Measurements from ENCODE around the gene GEMIN5.
A peak's percentile ranks its signal among the peaks of the same experiment; 100 is the strongest.
"Not testable (repeated sequence)": the region's sequence is repeated elsewhere in the genome, so short reads cannot be mapped to it uniquely, and the experiment has no call there.

Gene GEMIN5

GRCh38 chr5:154937718-154938466 is at the start of gene GEMIN5:
TSS of gene GEMIN5 (minus strand) at chr5:154938211. CDS start at chr5:154938133, 78 bp downstream.
- H3K79me2 ChIP-seq = peaks cover 13% of the 10 kb centered on the region
- H3K36me3 ChIP-seq (ENCODE audit: control insufficient read depth, insufficient read depth, low read length) = no peaks in the 10 kb centered on the region
- TF ChIP-seq, protein P1, sequence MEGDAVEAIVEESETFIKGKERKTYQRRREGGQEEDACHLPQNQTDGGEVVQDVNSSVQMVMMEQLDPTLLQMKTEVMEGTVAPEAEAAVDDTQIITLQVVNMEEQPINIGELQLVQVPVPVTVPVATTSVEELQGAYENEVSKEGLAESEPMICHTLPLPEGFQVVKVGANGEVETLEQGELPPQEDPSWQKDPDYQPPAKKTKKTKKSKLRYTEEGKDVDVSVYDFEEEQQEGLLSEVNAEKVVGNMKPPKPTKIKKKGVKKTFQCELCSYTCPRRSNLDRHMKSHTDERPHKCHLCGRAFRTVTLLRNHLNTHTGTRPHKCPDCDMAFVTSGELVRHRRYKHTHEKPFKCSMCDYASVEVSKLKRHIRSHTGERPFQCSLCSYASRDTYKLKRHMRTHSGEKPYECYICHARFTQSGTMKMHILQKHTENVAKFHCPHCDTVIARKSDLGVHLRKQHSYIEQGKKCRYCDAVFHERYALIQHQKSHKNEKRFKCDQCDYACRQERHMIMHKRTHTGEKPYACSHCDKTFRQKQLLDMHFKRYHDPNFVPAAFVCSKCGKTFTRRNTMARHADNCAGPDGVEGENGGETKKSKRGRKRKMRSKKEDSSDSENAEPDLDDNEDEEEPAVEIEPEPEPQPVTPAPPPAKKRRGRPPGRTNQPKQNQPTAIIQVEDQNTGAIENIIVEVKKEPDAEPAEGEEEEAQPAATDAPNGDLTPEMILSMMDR (IDR thresholded peaks at IDR 0.05) = no peak
- H3K4me2 ChIP-seq (ENCODE audit: low read length) = peak within 1 kb of the TSS; percentile 75
- peak within 1 kb of the TSS; percentile 100 for H2AFZ ChIP-seq
- H3K9me3 ChIP-seq (ENCODE audit: control insufficient read depth, low read length) = no peaks in the 10 kb centered on the region
- peak within 1 kb of the TSS; percentile 82 for H3K4me3 ChIP-seq (ENCODE audit: low read depth, low read length)
- H3K4me1 ChIP-seq = peaks cover 4% of the 10 kb centered on the region
- H3K9ac ChIP-seq = no peak within 1 kb of the TSS
- H3K27ac ChIP-seq = peak within 1 kb of the TSS; percentile 53
- no peaks in the 10 kb centered on the region for H3K27me3 ChIP-seq (ENCODE audit: control insufficient read depth, insufficient read depth, low read length)

GRCh38 chr5:154986151-154986550 is 48.1 kb upstream of the GEMIN5 start:
- Histone ChIP-seq H3K4me1 (no peaks in the 10 kb centered on the region), H3K9me3 (ENCODE audit: control insufficient read depth, low read length) (no peaks in the 10 kb centered on the region), H2AFZ (no peak overlapping the region), H3K79me2 (no peaks in the 10 kb centered on the region), H3K4me2 (ENCODE audit: low read length) (no peak overlapping the region), H3K9ac (no peak overlapping the region), H3K27ac (no peak overlapping the region), H3K27me3 (ENCODE audit: control insufficient read depth, insufficient read depth, low read length) (no peaks in the 10 kb centered on the region), H3K36me3 (ENCODE audit: control insufficient read depth, insufficient read depth, low read length) (no peaks in the 10 kb centered on the region), H3K4me3 (ENCODE audit: low read depth, low read length) (no peak overlapping the region)
- TF ChIP-seq, protein P1 (IDR thresholded peaks at IDR 0.05) = no peak

- Histone ChIP-seq H3K4me3 (ENCODE audit: low read depth, low read length) (no peak overlapping the region), H3K9ac (no peak overlapping the region), H3K9me3 (ENCODE audit: control insufficient read depth, low read length) (no peaks in the 10 kb centered on the region), H3K27ac (no peak overlapping the region), H3K79me2 (no peaks in the 10 kb centered on the region), H3K36me3 (ENCODE audit: control insufficient read depth, insufficient read depth, low read length) (no peaks in the 10 kb centered on the region), H3K4me1 (no peaks in the 10 kb centered on the region), H3K4me2 (ENCODE audit: low read length) (no peak overlapping the region), H3K27me3 (ENCODE audit: control insufficient read depth, insufficient read depth, low read length) (no peaks in the 10 kb centered on the region), H2AFZ (no peak overlapping the region)
- TF ChIP-seq, protein P1 (IDR thresholded peaks at IDR 0.05) = no peak
These were observed 47.0 kb upstream of the GEMIN5 start for GRCh38 chr5:154984946-154985516.

DNA sequence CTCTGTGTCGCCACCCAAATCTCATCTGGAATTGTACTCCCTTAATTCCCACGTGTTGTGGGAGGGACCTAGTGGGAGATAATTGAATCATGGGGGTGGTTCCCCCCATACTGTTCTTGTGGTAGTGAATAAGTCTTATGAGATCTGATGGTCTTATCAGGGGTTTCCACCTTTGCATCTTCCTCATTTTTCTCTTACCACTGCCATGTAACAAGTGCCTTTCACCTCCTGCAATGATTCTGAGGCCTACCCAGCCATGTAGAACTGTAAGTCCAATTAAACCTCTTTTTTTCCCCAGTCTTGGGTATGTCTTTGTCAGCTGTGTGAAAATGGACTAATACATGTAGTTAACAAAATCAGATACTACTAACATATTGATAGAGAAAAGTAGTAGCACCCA is 40.3 kb upstream of the GEMIN5 start:
- not testable (repeated sequence) for H3K27me3 ChIP-seq (ENCODE audit: control insufficient read depth, insufficient read depth, low read length); H3K4me2 ChIP-seq (ENCODE audit: low read length); H3K4me1 ChIP-seq; H3K27ac ChIP-seq; H3K9ac ChIP-seq; H3K4me3 ChIP-seq (ENCODE audit: low read depth, low read length); H3K9me3 ChIP-seq (ENCODE audit: control insufficient read depth, low read length); H3K36me3 ChIP-seq (ENCODE audit: control insufficient read depth, insufficient read depth, low read length); H2AFZ ChIP-seq; H3K79me2 ChIP-seq

GRCh38 chr5:154977409-154977808 is 39.4 kb upstream of the GEMIN5 start:
- H3K4me2 ChIP-seq (ENCODE audit: low read length) = no peak overlapping the region
- H3K9me3 ChIP-seq (ENCODE audit: control insufficient read depth, low read length) = no peaks in the 10 kb centered on the region
- no peaks in the 10 kb centered on the region for H3K27me3 ChIP-seq (ENCODE audit: control insufficient read depth, insufficient read depth, low read length)

DNA sequence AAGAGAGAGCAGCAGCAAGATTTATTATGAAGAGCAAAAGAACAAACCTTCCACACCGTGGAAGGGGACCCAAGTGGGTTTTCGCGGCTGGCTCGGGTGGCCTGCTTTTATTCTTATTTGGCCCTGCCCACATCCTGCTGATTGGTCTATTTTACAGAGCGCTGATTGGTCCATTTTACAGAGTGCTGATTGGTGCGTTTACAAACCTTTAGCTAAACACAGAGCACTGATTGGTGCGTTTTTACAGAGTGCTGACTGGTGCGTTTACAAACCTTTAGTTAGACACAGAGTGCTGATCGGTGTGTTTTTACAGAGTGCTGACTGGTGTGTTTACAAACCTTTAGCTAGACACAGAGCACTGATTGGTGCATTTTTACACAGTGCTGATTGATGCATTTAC is 38.1 kb upstream of the GEMIN5 start:
- H3K4me2 ChIP-seq (ENCODE audit: low read length); H3K79me2 ChIP-seq; H3K9ac ChIP-seq; H3K4me1 ChIP-seq; H2AFZ ChIP-seq; H3K36me3 ChIP-seq (ENCODE audit: control insufficient read depth, insufficient read depth, low read length); H3K27ac ChIP-seq; H3K27me3 ChIP-seq (ENCODE audit: control insufficient read depth, insufficient read depth, low read length); H3K4me3 ChIP-seq (ENCODE audit: low read depth, low read length); H3K9me3 ChIP-seq (ENCODE audit: control insufficient read depth, low read length): not testable (repeated sequence)

More at GRCh38 chr5:154977409-154977808, 39.4 kb upstream of the GEMIN5 start:
- H3K36me3 ChIP-seq (ENCODE audit: control insufficient read depth, insufficient read depth, low read length) = no peaks in the 10 kb centered on the region
- H3K4me1 ChIP-seq = no peaks in the 10 kb centered on the region
- no peak overlapping the region for H3K9ac ChIP-seq
- H2AFZ ChIP-seq = no peak overlapping the region
- H3K27ac ChIP-seq = no peak overlapping the region
- H3K79me2 ChIP-seq = no peaks in the 10 kb centered on the region
- TF ChIP-seq, protein P1 (IDR thresholded peaks at IDR 0.05) = no peak
- no peak overlapping the region for H3K4me3 ChIP-seq (ENCODE audit: low read depth, low read length)
